ENCODE measurements around the gene NLRP1.

- TF ChIP-seq POLR2A (IDR thresholded peaks at IDR 0.05) (no peak), CTCF (IDR thresholded peaks at IDR 0.05) (no peak)
These were observed 75.5 kb downstream of the NLRP1 start for GRCh38 chr17:5508810-5509209.

All from uterus (tissue), 2 donors.